Measurements from ENCODE around the gene ZNF687.

DNA sequence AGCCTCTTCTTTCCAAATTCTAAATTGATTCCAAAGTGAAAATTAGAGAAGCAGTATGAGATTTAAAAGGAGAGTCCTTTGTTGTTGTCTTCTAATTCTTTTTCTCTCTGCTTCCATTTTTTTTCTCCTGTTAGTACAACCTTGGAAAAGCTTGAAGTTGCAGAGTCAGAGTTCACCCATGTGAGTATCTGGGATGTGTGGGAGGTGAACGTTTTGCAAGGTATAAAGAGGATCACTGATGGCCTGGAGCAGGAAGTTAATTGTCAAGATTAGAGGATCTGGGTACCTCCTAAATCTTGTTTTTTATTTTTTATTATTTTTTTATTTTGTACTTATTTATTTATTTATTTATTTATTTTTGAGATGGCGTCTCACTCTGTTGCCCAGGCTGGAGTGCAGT lies 35.3 kb upstream of the ZNF687 start:
- no peak for TF ChIP-seq YY1 (IDR thresholded peaks at IDR 0.05; ENCODE audit: insufficient read depth, insufficient read length)
- no peak for TF ChIP-seq ZNF274 (IDR thresholded peaks at IDR 0.05; ENCODE audit: low read depth, low read length)
- TF ChIP-seq SUZ12 (IDR thresholded peaks at IDR 0.05; ENCODE audit: extremely low read depth, insufficient read depth, insufficient read length) = no peak

Measured in NT2/D1 (cell line).